ENCODE data around the gene NFKBIL1. TPM values are rescaled to one million over a fixed set of nuclear protein-coding genes. Genes with fewer than 3 reads are reported as not detected.
"Not testable (repeated sequence)": the region's sequence is repeated elsewhere in the genome, so short reads cannot be mapped to it uniquely, and the experiment has no call there.

Gene NFKBIL1
- total RNA-seq, 1 experiment from 2014 or later, result 15.1 TPM

GRCh38 chr6:31498748-31499147 is 48.7 kb upstream of the NFKBIL1 start:
- H3K27ac Mint-ChIP-seq, result peak overlapping the region in 1 of 3 experiments; percentile 35; a peak in 2 of 7 replicates
- no peak overlapping the region for H2AK5ac ChIP-seq (ENCODE audit: insufficient read length, low read length)
- H2BK5ac ChIP-seq (ENCODE audit: insufficient read length, low read length), result no peak overlapping the region
- H3K79me1 ChIP-seq (ENCODE audit: insufficient read depth, low read depth, low read length, poor library complexity, severe bottlenecking), result peaks cover 3% of the 10 kb centered on the region
- H3K23me2 ChIP-seq (ENCODE audit: insufficient read length, low read depth, low read length, poor library complexity, severe bottlenecking), result peaks cover 15% of the 10 kb centered on the region
- peak overlapping the region; percentile 82 to 95 for H3K4me3 Mint-ChIP-seq
- H2BK20ac ChIP-seq (ENCODE audit: low read depth, low read length, poor library complexity, severe bottlenecking), result no peak overlapping the region
- no peak overlapping the region for H3K4ac ChIP-seq (ENCODE audit: low read depth, low read length)
- no peak overlapping the region for H3K23ac ChIP-seq (ENCODE audit: insufficient read length, low read depth, low read length)
- TF ChIP-seq, protein P1, sequence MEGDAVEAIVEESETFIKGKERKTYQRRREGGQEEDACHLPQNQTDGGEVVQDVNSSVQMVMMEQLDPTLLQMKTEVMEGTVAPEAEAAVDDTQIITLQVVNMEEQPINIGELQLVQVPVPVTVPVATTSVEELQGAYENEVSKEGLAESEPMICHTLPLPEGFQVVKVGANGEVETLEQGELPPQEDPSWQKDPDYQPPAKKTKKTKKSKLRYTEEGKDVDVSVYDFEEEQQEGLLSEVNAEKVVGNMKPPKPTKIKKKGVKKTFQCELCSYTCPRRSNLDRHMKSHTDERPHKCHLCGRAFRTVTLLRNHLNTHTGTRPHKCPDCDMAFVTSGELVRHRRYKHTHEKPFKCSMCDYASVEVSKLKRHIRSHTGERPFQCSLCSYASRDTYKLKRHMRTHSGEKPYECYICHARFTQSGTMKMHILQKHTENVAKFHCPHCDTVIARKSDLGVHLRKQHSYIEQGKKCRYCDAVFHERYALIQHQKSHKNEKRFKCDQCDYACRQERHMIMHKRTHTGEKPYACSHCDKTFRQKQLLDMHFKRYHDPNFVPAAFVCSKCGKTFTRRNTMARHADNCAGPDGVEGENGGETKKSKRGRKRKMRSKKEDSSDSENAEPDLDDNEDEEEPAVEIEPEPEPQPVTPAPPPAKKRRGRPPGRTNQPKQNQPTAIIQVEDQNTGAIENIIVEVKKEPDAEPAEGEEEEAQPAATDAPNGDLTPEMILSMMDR (conservative IDR thresholded peaks at IDR 0.05), result no peak
- no peaks in the 10 kb centered on the region; the same call in 1 of the 2 replicates for H3K27me3 ChIP-seq (ENCODE audit: insufficient read depth, low read length)
- no peak overlapping the region for H3T11ph ChIP-seq (ENCODE audit: low read length)
- DNase-seq, result no peak
- no peak overlapping the region for H3K27ac ChIP-seq (ENCODE audit: insufficient read length, low read depth, low read length)
- no peak overlapping the region; the same call in 1 of the 2 replicates for H3K14ac ChIP-seq (ENCODE audit: insufficient read depth, low read length)
- H3K4me2 ChIP-seq (ENCODE audit: insufficient read depth, insufficient read length, low read length), result peak overlapping the region; percentile 63
- peaks cover 0 to 5% (median 0%) of the 10 kb centered on the region in 3 experiments; a peak in 3 of 7 replicates for H3K36me3 Mint-ChIP-seq (ENCODE audit: insufficient read depth in 1 of 3, low read depth in 3 of 3)
- H3K9me3 Mint-ChIP-seq, result no peaks in the 10 kb centered on the region; a peak in 2 of 5 replicates
- no peak overlapping the region for H3K56ac ChIP-seq (ENCODE audit: insufficient read length, low read depth, low read length)
- H3K27me3 Mint-ChIP-seq (ENCODE audit: low read depth), result peaks cover 49% of the 10 kb centered on the region
- no peaks in the 10 kb centered on the region; the same call in 1 of the 2 replicates for H3K79me2 ChIP-seq (ENCODE audit: insufficient read depth, low read length)
- WGBS (ENCODE audit: extremely low coverage, insufficient read length, low lambda C conversion rate), result no CpG with 5 or more reads among the region's 21 CpGs
- no peaks in the 10 kb centered on the region for H3K9me3 ChIP-seq (ENCODE audit: control insufficient read depth, low read depth, low read length)
- H2AFZ ChIP-seq (ENCODE audit: low read length), result no peak overlapping the region
- H4K8ac ChIP-seq (replicated peaks; ENCODE audit: insufficient read length, low read depth, low read length), result no peak overlapping the region
- H3K4me1 ChIP-seq (ENCODE audit: insufficient read depth, low read length), result peaks cover 3% of the 10 kb centered on the region; the same call in 1 of the 2 replicates
- H3K9ac ChIP-seq (ENCODE audit: extremely low read depth, insufficient read length, low read length), result peak overlapping the region; percentile 20
- no peak overlapping the region for H3K18ac ChIP-seq (ENCODE audit: insufficient read length, low read depth, low read length)
- H3K4me1 Mint-ChIP-seq, result peaks cover 38% of the 10 kb centered on the region in 2 experiments
- H4K91ac ChIP-seq (ENCODE audit: insufficient read length, low read depth, low read length), result no peak overlapping the region
- H2BK15ac ChIP-seq (ENCODE audit: low read depth, low read length), result no peak overlapping the region
- no peak overlapping the region for H4K5ac ChIP-seq (ENCODE audit: insufficient read length, low read depth, low read length)
- no peak overlapping the region for H2BK120ac ChIP-seq (ENCODE audit: low read depth, low read length, poor library complexity, severe bottlenecking)
- no peak overlapping the region for H2BK12ac ChIP-seq (ENCODE audit: insufficient read length, low read depth, low read length)
- H4K20me1 ChIP-seq (ENCODE audit: control insufficient read depth, insufficient read depth, insufficient read length), result no peaks in the 10 kb centered on the region

DNA sequence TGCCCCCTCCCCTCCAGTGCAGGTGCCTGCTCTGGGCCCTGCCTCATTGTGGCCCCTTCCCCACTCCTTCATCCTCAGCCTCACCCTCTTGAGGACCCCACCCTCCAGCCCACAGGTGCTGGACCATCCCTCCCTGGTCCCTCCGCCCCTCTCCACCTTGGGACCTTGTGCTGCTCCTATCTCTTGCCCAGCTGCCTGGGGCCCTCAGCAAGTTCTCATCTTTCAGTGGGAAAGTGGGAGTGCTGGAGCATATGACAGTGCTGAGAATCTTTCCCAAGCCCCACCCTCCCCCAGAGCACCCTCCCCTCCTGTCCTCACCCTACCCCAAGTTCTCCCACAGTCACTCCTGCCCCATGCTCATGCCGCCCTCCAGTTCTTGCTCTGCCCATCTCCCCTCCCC is 47.8 kb upstream of the NFKBIL1 start:
- H3K23me2 ChIP-seq (ENCODE audit: insufficient read length, low read depth, low read length, poor library complexity, severe bottlenecking); H2BK120ac ChIP-seq (ENCODE audit: low read depth, low read length, poor library complexity, severe bottlenecking); H3K14ac ChIP-seq (ENCODE audit: insufficient read depth, low read length); H2BK12ac ChIP-seq (ENCODE audit: insufficient read length, low read depth, low read length); H4K5ac ChIP-seq (ENCODE audit: insufficient read length, low read depth, low read length); H3K9me3 ChIP-seq (ENCODE audit: control insufficient read depth, low read depth, low read length); H3T11ph ChIP-seq (ENCODE audit: low read length); H2AFZ ChIP-seq (ENCODE audit: low read length); H3K9me3 Mint-ChIP-seq; H3K56ac ChIP-seq (ENCODE audit: insufficient read length, low read depth, low read length); H3K79me1 ChIP-seq (ENCODE audit: insufficient read depth, low read depth, low read length, poor library complexity, severe bottlenecking); H3K23ac ChIP-seq (ENCODE audit: insufficient read length, low read depth, low read length); H2BK20ac ChIP-seq (ENCODE audit: low read depth, low read length, poor library complexity, severe bottlenecking); H4K8ac ChIP-seq (replicated peaks; ENCODE audit: insufficient read length, low read depth, low read length); DNase-seq; H3K4me1 ChIP-seq (ENCODE audit: insufficient read depth, low read length); H3K18ac ChIP-seq (ENCODE audit: insufficient read length, low read depth, low read length); H3K27ac Mint-ChIP-seq; H3K4ac ChIP-seq (ENCODE audit: low read depth, low read length); H4K91ac ChIP-seq (ENCODE audit: insufficient read length, low read depth, low read length); H3K79me2 ChIP-seq (ENCODE audit: insufficient read depth, low read length); H2BK5ac ChIP-seq (ENCODE audit: insufficient read length, low read length); H3K27me3 ChIP-seq (ENCODE audit: insufficient read depth, low read length); H2BK15ac ChIP-seq (ENCODE audit: low read depth, low read length); H3K9ac ChIP-seq (ENCODE audit: extremely low read depth, insufficient read length, low read length); H3K36me3 Mint-ChIP-seq (ENCODE audit: insufficient read depth in 1 of 3, low read depth in 3 of 3); H4K20me1 ChIP-seq (ENCODE audit: control insufficient read depth, insufficient read depth, insufficient read length); H2AK5ac ChIP-seq (ENCODE audit: insufficient read length, low read length); H3K27ac ChIP-seq (ENCODE audit: insufficient read length, low read depth, low read length): not testable (repeated sequence)
- no CpG with 5 or more reads among the region's 2 CpGs for WGBS (ENCODE audit: extremely low coverage, insufficient read length, low lambda C conversion rate)
- Mint-ChIP-seq H3K4me3 (peak overlapping the region; percentile 82 to 95), H3K4me1 (peaks cover 37 to 38% of the 10 kb centered on the region in 2 experiments), H3K27me3 (ENCODE audit: low read depth) (peaks cover 43% of the 10 kb centered on the region)
- peak overlapping the region; percentile 63 for H3K4me2 ChIP-seq (ENCODE audit: insufficient read depth, insufficient read length, low read length)

Measured in H9 (cell line).